Measurements from ENCODE around the gene NEIL3.

The NEIL3 gene

DNA sequence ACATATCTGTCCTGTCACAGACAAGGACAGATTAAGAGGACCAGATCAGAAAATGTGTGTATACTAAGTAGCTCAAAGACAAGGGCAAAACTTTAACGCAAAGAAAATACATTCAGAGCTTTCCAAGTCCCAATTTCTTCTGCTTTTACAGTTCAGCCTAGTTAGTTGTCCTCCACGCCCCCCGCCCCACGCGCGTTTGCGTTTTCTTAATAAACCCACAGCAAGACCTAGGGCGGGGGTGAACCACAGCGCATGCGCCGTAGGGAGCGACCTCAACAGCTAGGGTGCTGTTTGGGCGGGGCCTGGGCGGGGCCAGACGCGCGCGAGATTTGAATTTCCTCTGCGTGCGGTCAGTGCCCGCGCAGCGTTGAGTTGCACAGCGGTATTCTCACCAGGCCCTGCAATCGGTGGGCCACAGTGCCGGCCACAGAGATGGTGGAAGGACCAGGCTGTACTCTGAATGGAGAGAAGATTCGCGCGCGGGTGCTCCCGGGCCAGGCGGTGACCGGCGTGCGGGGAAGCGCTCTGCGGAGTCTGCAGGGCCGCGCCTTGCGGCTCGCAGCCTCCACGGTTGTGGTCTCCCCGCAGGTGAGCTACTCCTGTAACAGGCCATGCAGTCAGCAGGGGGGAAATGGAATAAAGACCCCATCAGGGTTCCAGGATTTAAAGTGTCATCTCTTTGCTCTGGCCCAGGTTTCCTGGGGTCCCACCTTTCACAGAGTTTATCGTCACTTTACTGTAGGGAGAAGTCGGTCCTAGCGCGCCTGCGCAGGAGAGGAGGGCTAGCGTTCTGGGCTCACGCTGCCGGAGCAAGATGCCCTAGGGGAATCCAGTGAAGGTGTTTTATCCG lies at the start of gene NEIL3:
Gene NEIL3 (plus strand): TSS at position 353 of the 850 bp plus-strand sequence. CDS start 80 bp downstream, at position 433.
- Histone ChIP-seq H3K36me3 (ENCODE audit: insufficient read depth, low read length) (peaks cover 34% of the 10 kb centered on the region), H3K4me3 (ENCODE audit: low read depth, low read length, poor library complexity, severe bottlenecking) (peak within 1 kb of the TSS; percentile 76), H3K27ac (ENCODE audit: low read depth, low read length, poor library complexity, severe bottlenecking) (peak within 1 kb of the TSS; percentile 94), H3K27me3 (ENCODE audit: insufficient read depth, low read length) (no peaks in the 10 kb centered on the region), H3K9me2 (ENCODE audit: low read depth, low read length) (no peaks in the 10 kb centered on the region), H3K9ac (ENCODE audit: low read length) (peak within 1 kb of the TSS; percentile 81), H4K20me1 (ENCODE audit: insufficient read depth, low read length) (no peaks in the 10 kb centered on the region), H3K4me2 (ENCODE audit: low read length) (peak within 1 kb of the TSS; percentile 82), H3F3A (ENCODE audit: insufficient read depth, low read length) (no peaks in the 10 kb centered on the region; the same call in 1 of the 2 replicates), H3K9me3 (ENCODE audit: low read length) (no peaks in the 10 kb centered on the region), H2AFZ (ENCODE audit: low read length) (no peak within 1 kb of the TSS), H3K4me1 (ENCODE audit: insufficient read depth, low read length, severe bottlenecking) (peaks cover 81% of the 10 kb centered on the region), H3K79me2 (ENCODE audit: insufficient read depth, low read length) (peaks cover 48% of the 10 kb centered on the region)
- TF ChIP-seq CTCF (IDR thresholded peaks at IDR 0.05; ENCODE audit: low read length) (no peak), EZH2 (IDR thresholded peaks at IDR 0.05; ENCODE audit: borderline replicate concordance, low read length) (no peak)

GRCh38 chr4:177263818-177264217 lies 45.9 kb upstream of the NEIL3 start:
- Histone ChIP-seq H4K20me1 (ENCODE audit: insufficient read depth, low read length) (no peaks in the 10 kb centered on the region), H3K4me2 (ENCODE audit: low read length) (no peak overlapping the region), H3K9me2 (ENCODE audit: low read depth, low read length) (no peaks in the 10 kb centered on the region), H3K36me3 (ENCODE audit: insufficient read depth, low read length) (no peaks in the 10 kb centered on the region), H2AFZ (ENCODE audit: low read length) (no peak overlapping the region), H3K79me2 (ENCODE audit: insufficient read depth, low read length) (no peaks in the 10 kb centered on the region), H3K4me3 (ENCODE audit: low read depth, low read length, poor library complexity, severe bottlenecking) (no peak overlapping the region), H3K9ac (ENCODE audit: low read length) (no peak overlapping the region), H3K4me1 (ENCODE audit: insufficient read depth, low read length, severe bottlenecking) (no peaks in the 10 kb centered on the region), H3F3A (ENCODE audit: insufficient read depth, low read length) (no peaks in the 10 kb centered on the region), H3K27me3 (ENCODE audit: insufficient read depth, low read length) (no peaks in the 10 kb centered on the region), H3K9me3 (ENCODE audit: low read length) (no peaks in the 10 kb centered on the region), H3K27ac (ENCODE audit: low read depth, low read length, poor library complexity, severe bottlenecking) (no peak overlapping the region)
- TF ChIP-seq EZH2 (IDR thresholded peaks at IDR 0.05; ENCODE audit: borderline replicate concordance, low read length), result no peak
- no peak for TF ChIP-seq CTCF (IDR thresholded peaks at IDR 0.05; ENCODE audit: low read length)

GRCh38 chr4:177264788-177265422 lies 44.8 kb upstream of the NEIL3 start:
- Histone ChIP-seq H3K9me2 (ENCODE audit: low read depth, low read length) (no peaks in the 10 kb centered on the region), H3K79me2 (ENCODE audit: insufficient read depth, low read length) (no peaks in the 10 kb centered on the region), H3K9me3 (ENCODE audit: low read length) (no peaks in the 10 kb centered on the region), H3K4me2 (ENCODE audit: low read length) (no peak overlapping the region), H2AFZ (ENCODE audit: low read length) (no peak overlapping the region), H3K9ac (ENCODE audit: low read length) (no peak overlapping the region), H4K20me1 (ENCODE audit: insufficient read depth, low read length) (no peaks in the 10 kb centered on the region), H3K4me3 (ENCODE audit: low read depth, low read length, poor library complexity, severe bottlenecking) (no peak overlapping the region), H3F3A (ENCODE audit: insufficient read depth, low read length) (no peaks in the 10 kb centered on the region), H3K4me1 (ENCODE audit: insufficient read depth, low read length, severe bottlenecking) (no peaks in the 10 kb centered on the region), H3K27ac (ENCODE audit: low read depth, low read length, poor library complexity, severe bottlenecking) (no peak overlapping the region), H3K36me3 (ENCODE audit: insufficient read depth, low read length) (no peaks in the 10 kb centered on the region), H3K27me3 (ENCODE audit: insufficient read depth, low read length) (no peaks in the 10 kb centered on the region)
- TF ChIP-seq CTCF (IDR thresholded peaks at IDR 0.05; ENCODE audit: low read length) (no peak), EZH2 (IDR thresholded peaks at IDR 0.05; ENCODE audit: borderline replicate concordance, low read length) (no peak)
